Prostate gland (tissue), 2 donors: Measurements from ENCODE around the gene TANC1.

Experiments
- POLR2A ChIP-seq: fragments of 450-650 bp; IDR thresholded peaks from one replicate; pipeline ENCODE4 v1.6.1; 2016; ENCODE audit warnings: antibody characterized with exemption, mild to moderate bottlenecking
- POLR2AphosphoS5 ChIP-seq: sonication (generic); formaldehyde crosslinking; IDR thresholded peaks from one replicate; pipeline ENCODE4 v1.6.1; 2017; ENCODE audit warnings: antibody characterized with exemption
- TF ChIP-seq, protein P1 (sequence below), 4 experiments: fragments of 200-600 bp in 2 of 4; fragments of 450-650 bp in 2 of 4; sonication (generic) in 2 of 4; IDR thresholded peaks; 1 replicate in 3 of 4; 2 replicates in 1 of 4; pipeline ENCODE4 v1.5.1; 2016 to 2019; ENCODE audit warnings: antibody characterized with exemption in 4 of 4, mild to moderate bottlenecking in 2 of 4, moderate library complexity in 2 of 4

- TF ChIP-seq POLR2AphosphoS5 (no peak), POLR2A (no peak)
- TF ChIP-seq, protein P1, sequence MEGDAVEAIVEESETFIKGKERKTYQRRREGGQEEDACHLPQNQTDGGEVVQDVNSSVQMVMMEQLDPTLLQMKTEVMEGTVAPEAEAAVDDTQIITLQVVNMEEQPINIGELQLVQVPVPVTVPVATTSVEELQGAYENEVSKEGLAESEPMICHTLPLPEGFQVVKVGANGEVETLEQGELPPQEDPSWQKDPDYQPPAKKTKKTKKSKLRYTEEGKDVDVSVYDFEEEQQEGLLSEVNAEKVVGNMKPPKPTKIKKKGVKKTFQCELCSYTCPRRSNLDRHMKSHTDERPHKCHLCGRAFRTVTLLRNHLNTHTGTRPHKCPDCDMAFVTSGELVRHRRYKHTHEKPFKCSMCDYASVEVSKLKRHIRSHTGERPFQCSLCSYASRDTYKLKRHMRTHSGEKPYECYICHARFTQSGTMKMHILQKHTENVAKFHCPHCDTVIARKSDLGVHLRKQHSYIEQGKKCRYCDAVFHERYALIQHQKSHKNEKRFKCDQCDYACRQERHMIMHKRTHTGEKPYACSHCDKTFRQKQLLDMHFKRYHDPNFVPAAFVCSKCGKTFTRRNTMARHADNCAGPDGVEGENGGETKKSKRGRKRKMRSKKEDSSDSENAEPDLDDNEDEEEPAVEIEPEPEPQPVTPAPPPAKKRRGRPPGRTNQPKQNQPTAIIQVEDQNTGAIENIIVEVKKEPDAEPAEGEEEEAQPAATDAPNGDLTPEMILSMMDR (IDR thresholded peaks at IDR 0.05) = no peak
Observed at GRCh38 chr2:159015174-159015573, 46.7 kb downstream of the TANC1 start.
